HL-60 (cell line): Measurements from ENCODE around the gene ANKRD17.
A peak's percentile ranks its signal among the peaks of the same experiment; 100 is the strongest.

Experiments used
- DNase-seq, 2 experiments: peaks; one replicate each; pipeline ENCODE4 v3.0.0-alpha.2; 2010 to 2020; ENCODE audit warnings: low read depth in 1 of 2, low spot score in 1 of 2
- H3K27ac ChIP-seq: fragments of 250-450 bp; sonication (Bioruptor Pico); replicated peaks from 2 replicates; pipeline ENCODE4 v1.5.1; 2020; ENCODE audit warnings: mild to moderate bottlenecking, moderate library complexity
- H3K27me3 ChIP-seq: fragments of 250-450 bp; sonication (Bioruptor Pico); 2 replicates; pipeline ENCODE4 v1.5.1; 2021; ENCODE audit warnings: mild to moderate bottlenecking, moderate library complexity; ENCODE audit not compliant: insufficient read depth, poor library complexity, severe bottlenecking
- H3K4me3 ChIP-seq: replicated peaks from 2 replicates; pipeline ENCODE4 v1.5.1; 2011; ENCODE audit warnings: mild to moderate bottlenecking, control low read depth, low read length; ENCODE audit not compliant: insufficient read depth
- CTCF ChIP-seq: IDR thresholded peaks from one replicate; pipeline ENCODE4 v1.5.1; 2011; ENCODE audit warnings: low read length, control low read depth, inconsistent platforms; ENCODE audit not compliant: insufficient read depth
- GABPA ChIP-seq: IDR thresholded peaks from 2 replicates; pipeline ENCODE4 v1.6.1; 2012; ENCODE audit warnings: low read depth
- POLR2AphosphoS5 ChIP-seq: IDR thresholded peaks from 2 replicates; pipeline ENCODE4 v1.6.1; 2012; ENCODE audit warnings: low read depth
- REST ChIP-seq: IDR thresholded peaks from 2 replicates; pipeline ENCODE4 v1.6.1; 2012; ENCODE audit warnings: low read depth; ENCODE audit not compliant: insufficient replicate concordance
- SPI1 ChIP-seq: IDR thresholded peaks from 2 replicates; pipeline ENCODE4 v1.6.1; 2012; ENCODE audit warnings: low read depth, mild to moderate bottlenecking, borderline replicate concordance

ANKRD17 gene

GRCh38 chr4:73080789-73081188 is 177.8 kb downstream of the ANKRD17 start:
- H3K27ac ChIP-seq, result no peak overlapping the region
- H3K4me3 ChIP-seq, result no peak overlapping the region
- H3K27me3 ChIP-seq, result no peaks in the 10 kb centered on the region
- TF ChIP-seq POLR2AphosphoS5 (no peak), SPI1 (no peak), GABPA (no peak), CTCF (no peak), REST (no peak)
- DNase-seq, result no peak

GRCh38 chr4:73075832-73076231 is 182.8 kb downstream of the ANKRD17 start:
- no peak for DNase-seq
- H3K27ac ChIP-seq, result no peak overlapping the region
- no peak overlapping the region for H3K4me3 ChIP-seq
- H3K27me3 ChIP-seq, result no peaks in the 10 kb centered on the region
- no peak for TF ChIP-seq GABPA
- no peak for TF ChIP-seq REST
- TF ChIP-seq SPI1, result no peak
- TF ChIP-seq CTCF, result no peak
- TF ChIP-seq POLR2AphosphoS5, result no peak

DNA sequence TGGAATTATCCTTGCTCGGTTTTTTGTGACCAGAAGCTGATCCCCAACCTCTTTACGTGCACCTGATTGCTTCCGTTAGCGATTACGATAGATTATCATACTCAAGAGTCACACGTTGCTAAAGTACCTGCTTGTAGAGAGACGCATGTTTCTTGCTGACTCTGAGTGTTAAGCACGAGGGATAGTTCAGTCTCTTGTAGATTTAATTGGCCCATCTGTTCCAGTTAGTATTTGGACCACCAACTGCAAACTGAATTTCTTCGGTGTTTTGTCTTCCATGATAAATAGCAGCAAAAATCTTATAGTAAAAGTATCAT is 188.6 kb downstream of the ANKRD17 start:
- TF ChIP-seq CTCF (no peak), GABPA (0 out of 2 replicates have a peak, but pooled peaks have one; percentile 2), POLR2AphosphoS5 (no peak)
- H3K27ac ChIP-seq, result peak overlapping the region; percentile 97
- peak overlapping the region; percentile 70 for H3K4me3 ChIP-seq
- H3K27me3 ChIP-seq, result no peaks in the 10 kb centered on the region
- DNase-seq, result no peak

- peak within 1 kb of the TSS; percentile 97 for H3K27ac ChIP-seq
- H3K27me3 ChIP-seq, result no peaks in the 10 kb centered on the region
- peak; percentile 98 for DNase-seq
- peak within 1 kb of the TSS; percentile 70 for H3K4me3 ChIP-seq
- TF ChIP-seq SPI1 (peak; percentile 26; the same call in 1 of the 2 replicates), CTCF (no peak), POLR2AphosphoS5 (peak; percentile 95), GABPA (0 out of 2 replicates have a peak, but pooled peaks have one; percentile 27), REST (peak; percentile 35)
Measured at GRCh38 chr4:73069338-73070073, 189.1 kb downstream of the ANKRD17 start, which contains the start of gene COX18. COX18 (minus strand) TSS chr4:73069716; CDS start chr4:73069649, 67 bp downstream.
